ENCODE measurements around the gene NT5DC1.

- no peak for TF ChIP-seq FOSB (CRISPR knock-in tag; IDR thresholded peaks at IDR 0.05)
- no peak for TF ChIP-seq EP300 (IDR thresholded peaks at IDR 0.05)
- no peak for TF ChIP-seq MYC (IDR thresholded peaks at IDR 0.05; ENCODE audit: borderline replicate concordance, low read length)
- no peak for TF ChIP-seq ESRRA (IDR thresholded peaks at IDR 0.05; ENCODE audit: borderline replicate concordance, low read length)
These were observed 146.6 kb downstream of the NT5DC1 start for GRCh38 chr6:116247285-116247684.

Measured in A549 (cell line).